WTC11 (cell line): Measurements from ENCODE around the gene CBLB. TPM values are rescaled to one million over a fixed set of nuclear protein-coding genes. Genes with fewer than 3 reads are reported as not detected.

Experiments
- ATAC-seq: fragments of 200-7000 bp; cut with Tn5 transposase; 2 replicates; pipeline ENCODE4 v1.10.0; 2021; ENCODE audit warnings: mild to moderate bottlenecking, moderate library complexity
- CTCF ChIA-PET: fragments of 300-600 bp; sonication (Branson Sonifier 250); formaldehyde crosslinking; loops from one replicate; lab custom pipeline; 2021; ENCODE audit warnings: antibody characterized with exemption; lab: Charles Lee
- POLR2A ChIA-PET: fragments of 350-600 bp; sonication (Branson Sonifier 250); formaldehyde crosslinking; loops from one replicate; lab custom pipeline; 2021; ENCODE audit warnings: antibody characterized with exemption; lab: Charles Lee
- DNase-seq: peaks from one replicate; pipeline ENCODE4 v3.0.0; 2021; ENCODE audit warnings: low spot score
- H3K27ac Mint-ChIP-seq: 2 replicates; pipeline ENCODE4 v1.8.0; 2021; ENCODE audit warnings: mixed read lengths
- H3K27me3 Mint-ChIP-seq: 2 replicates; pipeline ENCODE4 v1.8.0; 2021; ENCODE audit warnings: low read depth, mild to moderate bottlenecking, moderate library complexity, mixed read lengths
- H3K36me3 Mint-ChIP-seq: 2 replicates; pipeline ENCODE4 v1.8.0; 2021; ENCODE audit warnings: mixed read lengths
- H3K4me1 Mint-ChIP-seq: 2 replicates; pipeline ENCODE4 v1.8.0; 2022; ENCODE audit warnings: mixed read lengths
- H3K4me3 Mint-ChIP-seq: 2 replicates; pipeline ENCODE4 v1.8.0; 2021; ENCODE audit warnings: mild to moderate bottlenecking, moderate library complexity, mixed read lengths
- H3K9me3 Mint-ChIP-seq: 2 replicates; pipeline ENCODE4 v1.8.0; 2021; ENCODE audit warnings: mixed read lengths
- CREB1 ChIP-seq: sonication (generic); formaldehyde crosslinking; IDR thresholded peaks from 2 replicates; pipeline ENCODE4 v1.8.0; 2023; ENCODE audit warnings: mild to moderate bottlenecking, missing genetic modification reagents
- CREM ChIP-seq: sonication (generic); formaldehyde crosslinking; IDR thresholded peaks from 2 replicates; pipeline ENCODE4 v1.8.1; 2022; ENCODE audit warnings: mild to moderate bottlenecking, missing genetic modification reagents, moderate library complexity
- ELF4 ChIP-seq: sonication (generic); formaldehyde crosslinking; IDR thresholded peaks from 2 replicates; pipeline ENCODE4 v1.8.1; 2022; ENCODE audit warnings: low read depth, mild to moderate bottlenecking, moderate library complexity, missing genetic modification reagents
- EMX1 ChIP-seq: fragments of 250-450 bp; sonication (Bioruptor Pico); IDR thresholded peaks from 2 replicates; pipeline ENCODE4 v1.8.0; 2021; ENCODE audit warnings: mild to moderate bottlenecking
- ESRRA ChIP-seq: sonication (generic); formaldehyde crosslinking; IDR thresholded peaks from 2 replicates; pipeline ENCODE4 v1.8.1; 2022; ENCODE audit warnings: mild to moderate bottlenecking, missing genetic modification reagents, borderline replicate concordance
- ETV6 ChIP-seq: sonication (generic); formaldehyde crosslinking; IDR thresholded peaks from 2 replicates; pipeline ENCODE4 v1.8.1; 2022; ENCODE audit warnings: mild to moderate bottlenecking, missing genetic modification reagents
- GTF2I ChIP-seq: fragments of 250-450 bp; sonication (Bioruptor Pico); conservative IDR thresholded peaks from 2 replicates; pipeline ENCODE4 v1.4.0; 2021; ENCODE audit warnings: mild to moderate bottlenecking
- NFATC4 ChIP-seq: fragments of 250-450 bp; sonication (Bioruptor Pico); IDR thresholded peaks from 2 replicates; pipeline ENCODE4 v1.9.0; 2021; ENCODE audit warnings: mild to moderate bottlenecking
- NR2C2 ChIP-seq: sonication (generic); formaldehyde crosslinking; IDR thresholded peaks from 2 replicates; pipeline ENCODE4 v1.8.0; 2022; ENCODE audit warnings: mild to moderate bottlenecking, missing genetic modification reagents
- PRRX2 ChIP-seq: fragments of 250-450 bp; sonication (Bioruptor Pico); IDR thresholded peaks from 2 replicates; pipeline ENCODE4 v1.8.0; 2021; ENCODE audit warnings: mild to moderate bottlenecking
- SMAD4 ChIP-seq: sonication (generic); formaldehyde crosslinking; IDR thresholded peaks from 2 replicates; pipeline ENCODE4 v1.8.0; 2022; ENCODE audit warnings: mild to moderate bottlenecking, missing genetic modification reagents
- SOX15 ChIP-seq: fragments of 250-450 bp; sonication (Bioruptor Pico); IDR thresholded peaks from 2 replicates; pipeline ENCODE4 v1.9.0; 2021; ENCODE audit warnings: mild to moderate bottlenecking
- TEAD1 ChIP-seq: sonication (generic); formaldehyde crosslinking; IDR thresholded peaks from 2 replicates; pipeline ENCODE4 v1.8.0; 2022; ENCODE audit warnings: mild to moderate bottlenecking, missing genetic modification reagents
- ZNF396 ChIP-seq: fragments of 250-450 bp; sonication (Bioruptor Pico); IDR thresholded peaks from 2 replicates; pipeline ENCODE4 v1.8.0; 2021; ENCODE audit warnings: mild to moderate bottlenecking, moderate library complexity, borderline replicate concordance
- ZNF416 ChIP-seq: fragments of 250-450 bp; sonication (Bioruptor Pico); IDR thresholded peaks from 2 replicates; pipeline ENCODE4 v1.9.0; 2021; ENCODE audit warnings: mild to moderate bottlenecking, inconsistent platforms
- total RNA-seq: library from RNA; stranded (reverse); gene quantifications from 3 replicates; pipeline ENCODE4 v1.2.3, GENCODE V29; 2021
- TF ChIP-seq, protein P1 (sequence below): fragments of 250-450 bp; sonication (Bioruptor Pico); IDR thresholded peaks from 2 replicates; pipeline ENCODE4 v1.9.0; 2021; ENCODE audit warnings: moderate library complexity, mild to moderate bottlenecking, inconsistent platforms, borderline replicate concordance
- TF ChIP-seq, protein P2 (sequence below): sonication (generic); formaldehyde crosslinking; IDR thresholded peaks from 2 replicates; pipeline ENCODE4 v1.8.0; 2023; ENCODE audit warnings: missing genetic modification reagents
- TF ChIP-seq, protein P3 (sequence below): sonication (generic); formaldehyde crosslinking; IDR thresholded peaks from 2 replicates; pipeline ENCODE4 v1.8.0; 2022; ENCODE audit warnings: mild to moderate bottlenecking, missing genetic modification reagents
- TF ChIP-seq, protein P4 (sequence below): sonication (generic); formaldehyde crosslinking; IDR thresholded peaks from 2 replicates; pipeline ENCODE4 v1.8.0; 2022; ENCODE audit warnings: missing genetic modification reagents
- TF ChIP-seq, protein P5 (sequence below): fragments of 250-450 bp; sonication (Bioruptor Pico); IDR thresholded peaks from 2 replicates; pipeline ENCODE4 v2.1.2; 2022; ENCODE audit warnings: mild to moderate bottlenecking, moderate library complexity

The CBLB gene
- total RNA-seq, 1 experiment from 2014 or later, result 19.8 TPM

DNA sequence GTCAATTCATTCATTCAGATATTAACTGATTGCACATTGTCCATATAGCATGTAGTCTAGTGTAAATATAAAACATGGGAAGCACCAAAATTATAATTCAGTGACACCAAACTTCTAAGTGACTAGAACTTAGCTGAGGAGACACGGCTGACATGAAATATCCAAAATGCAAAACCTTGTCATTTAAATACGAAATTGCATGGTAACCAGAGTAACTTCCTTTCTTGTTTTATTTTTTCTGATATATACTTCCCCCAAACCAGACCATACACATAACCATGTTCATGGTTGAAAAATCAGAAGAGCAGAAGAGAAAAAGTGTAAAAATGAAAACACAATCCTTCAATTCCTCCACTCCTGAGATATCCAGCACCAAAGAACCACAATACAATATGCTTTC, 38.0 kb downstream of the CBLB start:
- Mint-ChIP-seq H3K4me3 (no peak overlapping the region), H3K36me3 (no peaks in the 10 kb centered on the region), H3K27ac (peak overlapping the region; percentile 75; the same call in 1 of the 2 replicates), H3K4me1 (peaks cover 13% of the 10 kb centered on the region), H3K27me3 (no peaks in the 10 kb centered on the region), H3K9me3 (no peaks in the 10 kb centered on the region)
- ChIA-PET POLR2A (no interaction called here), CTCF (no interaction called here)
- ATAC-seq (no peak), DNase-seq (no peak)
- TF ChIP-seq ELF4 (CRISPR knock-in tag) (no peak), CREM (CRISPR knock-in tag) (no peak), ZNF416 (no peak)

DNA sequence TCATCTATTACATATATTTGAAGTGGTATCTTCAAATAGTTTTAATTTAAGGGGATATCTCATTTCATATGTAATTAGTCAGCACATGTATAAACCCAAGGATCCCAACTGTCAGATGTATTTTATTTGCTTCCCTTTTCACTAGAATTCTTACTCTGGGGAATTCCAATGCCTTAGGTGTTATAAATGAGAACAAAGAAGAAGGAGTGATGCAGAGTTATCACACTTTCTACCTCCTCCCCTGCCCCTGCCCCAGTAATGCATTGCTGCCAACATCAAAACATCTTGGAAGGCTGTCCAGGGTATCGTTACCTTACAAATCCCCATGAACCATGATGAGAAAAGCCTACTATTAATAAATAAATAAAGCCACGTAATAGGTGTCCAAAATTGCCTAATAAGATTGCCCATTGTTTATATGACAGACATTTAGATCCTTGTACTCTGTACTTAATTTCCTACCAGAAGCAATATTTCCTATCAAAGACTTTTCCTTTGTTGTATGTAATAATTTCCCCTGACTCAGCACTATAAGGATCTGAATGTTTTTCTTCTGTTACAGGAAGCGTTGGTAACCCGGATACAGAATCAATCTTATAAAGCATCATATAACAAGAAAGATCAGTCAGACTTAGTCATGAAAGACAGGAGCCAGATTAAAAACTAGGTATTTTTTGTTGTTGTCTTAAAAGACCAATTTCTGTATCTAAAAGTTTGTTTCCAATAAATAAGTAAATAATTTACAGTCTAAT, 38.8 kb downstream of the CBLB start:
- Mint-ChIP-seq H3K27me3 (no peaks in the 10 kb centered on the region), H3K4me3 (no peak overlapping the region), H3K4me1 (peaks cover 13% of the 10 kb centered on the region), H3K9me3 (no peaks in the 10 kb centered on the region), H3K27ac (no peak overlapping the region), H3K36me3 (no peaks in the 10 kb centered on the region)
- DNase-seq (no peak), ATAC-seq (no peak)
- no peak for TF ChIP-seq EMX1 (CRISPR knock-in tag)
- TF ChIP-seq, protein P1, sequence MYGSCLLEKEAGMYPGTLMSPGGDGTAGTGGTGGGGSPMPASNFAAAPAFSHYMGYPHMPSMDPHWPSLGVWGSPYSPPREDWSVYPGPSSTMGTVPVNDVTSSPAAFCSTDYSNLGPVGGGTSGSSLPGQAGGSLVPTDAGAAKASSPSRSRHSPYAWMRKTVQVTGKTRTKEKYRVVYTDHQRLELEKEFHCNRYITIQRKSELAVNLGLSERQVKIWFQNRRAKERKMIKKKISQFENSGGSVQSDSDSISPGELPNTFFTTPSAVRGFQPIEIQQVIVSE (CRISPR knock-in tag), result no peak
- TF ChIP-seq, protein P2, sequence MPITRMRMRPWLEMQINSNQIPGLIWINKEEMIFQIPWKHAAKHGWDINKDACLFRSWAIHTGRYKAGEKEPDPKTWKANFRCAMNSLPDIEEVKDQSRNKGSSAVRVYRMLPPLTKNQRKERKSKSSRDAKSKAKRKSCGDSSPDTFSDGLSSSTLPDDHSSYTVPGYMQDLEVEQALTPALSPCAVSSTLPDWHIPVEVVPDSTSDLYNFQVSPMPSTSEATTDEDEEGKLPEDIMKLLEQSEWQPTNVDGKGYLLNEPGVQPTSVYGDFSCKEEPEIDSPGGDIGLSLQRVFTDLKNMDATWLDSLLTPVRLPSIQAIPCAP, result no peak
- no peak for TF ChIP-seq SOX15 (CRISPR knock-in tag)
- TF ChIP-seq TEAD1 (CRISPR knock-in tag), result no peak
- TF ChIP-seq PRRX2 (CRISPR knock-in tag), result no peak
- TF ChIP-seq GTF2I (CRISPR knock-in tag), result no peak
- TF ChIP-seq CREB1 (CRISPR knock-in tag), result no peak
- TF ChIP-seq, protein P3, sequence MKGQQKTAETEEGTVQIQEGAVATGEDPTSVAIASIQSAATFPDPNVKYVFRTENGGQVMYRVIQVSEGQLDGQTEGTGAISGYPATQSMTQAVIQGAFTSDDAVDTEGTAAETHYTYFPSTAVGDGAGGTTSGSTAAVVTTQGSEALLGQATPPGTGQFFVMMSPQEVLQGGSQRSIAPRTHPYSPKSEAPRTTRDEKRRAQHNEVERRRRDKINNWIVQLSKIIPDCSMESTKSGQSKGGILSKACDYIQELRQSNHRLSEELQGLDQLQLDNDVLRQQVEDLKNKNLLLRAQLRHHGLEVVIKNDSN, result no peak
- TF ChIP-seq ETV6 (CRISPR knock-in tag), result no peak
- TF ChIP-seq ZNF416, result no peak
- TF ChIP-seq ZNF396, result no peak
- TF ChIP-seq, protein P4, sequence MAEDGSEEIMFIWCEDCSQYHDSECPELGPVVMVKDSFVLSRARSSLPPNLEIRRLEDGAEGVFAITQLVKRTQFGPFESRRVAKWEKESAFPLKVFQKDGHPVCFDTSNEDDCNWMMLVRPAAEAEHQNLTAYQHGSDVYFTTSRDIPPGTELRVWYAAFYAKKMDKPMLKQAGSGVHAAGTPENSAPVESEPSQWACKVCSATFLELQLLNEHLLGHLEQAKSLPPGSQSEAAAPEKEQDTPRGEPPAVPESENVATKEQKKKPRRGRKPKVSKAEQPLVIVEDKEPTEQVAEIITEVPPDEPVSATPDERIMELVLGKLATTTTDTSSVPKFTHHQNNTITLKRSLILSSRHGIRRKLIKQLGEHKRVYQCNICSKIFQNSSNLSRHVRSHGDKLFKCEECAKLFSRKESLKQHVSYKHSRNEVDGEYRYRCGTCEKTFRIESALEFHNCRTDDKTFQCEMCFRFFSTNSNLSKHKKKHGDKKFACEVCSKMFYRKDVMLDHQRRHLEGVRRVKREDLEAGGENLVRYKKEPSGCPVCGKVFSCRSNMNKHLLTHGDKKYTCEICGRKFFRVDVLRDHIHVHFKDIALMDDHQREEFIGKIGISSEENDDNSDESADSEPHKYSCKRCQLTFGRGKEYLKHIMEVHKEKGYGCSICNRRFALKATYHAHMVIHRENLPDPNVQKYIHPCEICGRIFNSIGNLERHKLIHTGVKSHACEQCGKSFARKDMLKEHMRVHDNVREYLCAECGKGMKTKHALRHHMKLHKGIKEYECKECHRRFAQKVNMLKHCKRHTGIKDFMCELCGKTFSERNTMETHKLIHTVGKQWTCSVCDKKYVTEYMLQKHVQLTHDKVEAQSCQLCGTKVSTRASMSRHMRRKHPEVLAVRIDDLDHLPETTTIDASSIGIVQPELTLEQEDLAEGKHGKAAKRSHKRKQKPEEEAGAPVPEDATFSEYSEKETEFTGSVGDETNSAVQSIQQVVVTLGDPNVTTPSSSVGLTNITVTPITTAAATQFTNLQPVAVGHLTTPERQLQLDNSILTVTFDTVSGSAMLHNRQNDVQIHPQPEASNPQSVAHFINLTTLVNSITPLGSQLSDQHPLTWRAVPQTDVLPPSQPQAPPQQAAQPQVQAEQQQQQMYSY (CRISPR knock-in tag), result no peak
- TF ChIP-seq ESRRA (CRISPR knock-in tag), result no peak
- no peak for TF ChIP-seq SMAD4 (CRISPR knock-in tag)
- TF ChIP-seq NFATC4 (CRISPR knock-in tag), result no peak
- TF ChIP-seq NR2C2, result no peak
- TF ChIP-seq, protein P5, sequence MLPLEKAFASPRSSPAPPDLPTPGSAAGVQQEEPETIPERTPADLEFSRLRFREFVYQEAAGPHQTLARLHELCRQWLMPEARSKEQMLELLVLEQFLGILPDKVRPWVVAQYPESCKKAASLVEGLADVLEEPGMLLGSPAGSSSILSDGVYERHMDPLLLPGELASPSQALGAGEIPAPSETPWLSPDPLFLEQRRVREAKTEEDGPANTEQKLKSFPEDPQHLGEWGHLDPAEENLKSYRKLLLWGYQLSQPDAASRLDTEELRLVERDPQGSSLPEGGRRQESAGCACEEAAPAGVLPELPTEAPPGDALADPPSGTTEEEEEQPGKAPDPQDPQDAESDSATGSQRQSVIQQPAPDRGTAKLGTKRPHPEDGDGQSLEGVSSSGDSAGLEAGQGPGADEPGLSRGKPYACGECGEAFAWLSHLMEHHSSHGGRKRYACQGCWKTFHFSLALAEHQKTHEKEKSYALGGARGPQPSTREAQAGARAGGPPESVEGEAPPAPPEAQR (CRISPR knock-in tag), result no peak
- ChIA-PET POLR2A (no interaction called here), CTCF (no interaction called here)
